OCI-M2 (cell line): ENCODE measurements around the gene USP32.
"Not testable (repeated sequence)": the region's sequence is repeated elsewhere in the genome, so short reads cannot be mapped to it uniquely, and the experiment has no call there.

Experiments
- DNase-seq: peaks from one replicate; lab custom pipeline; 2025; ENCODE audit not compliant: unreplicated experiment; lab: John Stamatoyannopoulos, UW

The USP32 gene

GRCh38 chr17:60410001-60410400, 18.1 kb upstream of the USP32 start:
- DNase-seq: no peak

DNA sequence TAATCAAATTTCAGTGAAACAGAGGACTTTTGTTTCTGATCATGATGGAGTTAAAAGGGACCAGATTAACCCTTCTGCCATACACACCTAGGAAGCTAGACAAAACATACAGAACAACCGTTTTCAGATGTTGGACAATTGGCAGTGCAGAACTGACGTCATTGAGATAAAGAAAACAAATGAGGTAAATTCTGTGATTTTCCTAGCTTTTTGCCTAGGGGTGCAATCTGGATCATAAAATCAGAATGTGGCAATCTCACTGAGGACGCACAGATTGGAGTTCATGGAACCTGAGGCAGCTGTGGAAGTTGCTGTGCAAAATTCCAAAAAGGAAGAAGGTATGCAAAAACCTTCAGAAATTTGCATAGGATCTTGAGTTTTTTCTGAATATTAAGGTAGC, 15.0 kb upstream of the USP32 start:
- DNase-seq: no peak

DNA sequence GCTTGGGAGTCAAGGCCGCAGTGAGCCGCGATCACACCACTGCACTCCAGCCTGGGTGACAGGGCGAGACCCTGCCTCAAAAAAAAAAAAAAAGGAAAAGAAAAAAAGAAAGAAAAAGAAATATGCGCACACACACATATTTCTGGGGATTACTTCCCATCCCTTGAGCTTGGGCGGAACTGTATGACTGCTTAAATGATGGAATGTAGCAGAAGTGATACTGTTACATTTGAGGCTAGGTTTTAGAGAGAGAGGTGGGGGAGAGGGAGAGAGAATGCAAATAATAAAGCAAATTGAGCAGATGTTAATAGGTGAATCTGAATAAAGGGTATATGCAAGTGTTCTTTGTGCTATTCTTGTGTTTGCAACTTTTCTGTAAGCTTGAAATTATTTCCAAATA, 12.0 kb upstream of the USP32 start:
- DNase-seq: no peak

DNA sequence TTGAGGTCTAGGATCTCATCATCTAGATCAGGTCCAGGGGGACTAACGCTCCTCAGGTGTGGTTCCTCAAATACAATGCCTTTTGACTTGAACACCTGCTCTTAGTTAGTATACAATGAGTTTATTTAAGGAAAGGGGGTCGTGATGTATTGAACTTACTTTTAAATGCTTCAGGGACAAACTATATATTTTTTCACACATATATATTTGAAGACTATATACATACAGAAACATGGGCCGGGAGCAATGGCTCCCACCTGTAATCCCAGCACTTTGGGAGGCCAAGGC, 11.5 kb upstream of the USP32 start:
- no peak for DNase-seq

DNA sequence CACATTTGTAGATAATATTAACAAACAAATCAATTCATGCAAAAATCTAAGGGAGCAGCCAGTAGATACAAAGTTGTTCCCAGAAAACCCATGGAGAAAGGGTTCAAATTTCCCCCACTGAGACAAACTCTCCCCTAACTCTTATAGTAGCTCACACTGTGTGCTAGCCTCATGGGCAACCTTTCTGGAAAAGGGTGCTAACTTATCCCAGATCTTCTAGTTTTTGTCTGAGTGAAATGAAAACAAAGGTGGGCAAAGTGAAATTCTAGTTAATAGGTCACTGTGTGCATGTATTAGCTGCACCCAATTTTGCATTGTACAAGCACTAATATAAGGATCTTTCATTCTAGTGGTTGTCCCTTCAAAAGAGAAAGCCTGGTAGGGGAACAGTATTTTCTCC, 9.9 kb upstream of the USP32 start:
- no peak for DNase-seq

DNA sequence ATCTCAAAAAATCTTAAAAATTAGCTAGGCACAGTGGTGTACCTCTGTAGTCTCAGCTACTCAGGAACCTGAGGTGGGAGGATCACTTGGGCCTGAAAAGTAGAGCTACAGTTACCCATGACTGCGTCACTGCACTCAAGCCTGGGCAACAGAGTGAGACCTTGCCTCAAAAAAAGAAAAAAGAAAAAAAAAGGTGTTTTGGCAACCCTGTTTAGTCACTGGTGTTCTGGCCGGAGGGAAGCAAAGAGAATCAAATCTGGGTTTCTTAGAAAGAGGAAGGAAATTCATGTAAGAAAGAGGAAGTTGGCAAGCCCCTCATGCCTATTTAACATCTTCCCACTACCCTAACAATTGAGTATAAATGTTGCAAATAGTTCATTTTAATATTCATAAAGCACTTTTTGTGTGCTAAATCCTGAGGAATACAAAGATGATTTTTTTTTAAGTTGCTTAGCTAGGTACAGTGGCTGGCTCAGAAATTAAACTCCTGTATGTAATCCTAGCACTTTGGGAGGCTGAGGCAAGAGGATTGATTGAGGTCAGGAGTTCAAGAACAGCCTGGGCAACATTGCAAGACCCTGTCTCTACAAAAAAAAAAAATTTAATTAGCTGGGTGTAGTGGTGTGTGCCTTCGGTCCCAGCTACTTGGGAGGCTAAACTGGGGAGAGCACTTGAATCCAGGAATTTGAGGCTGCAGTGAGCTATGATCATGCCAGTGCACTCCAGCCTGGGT, 6.5 kb upstream of the USP32 start:
- DNase-seq: no peak

DNA sequence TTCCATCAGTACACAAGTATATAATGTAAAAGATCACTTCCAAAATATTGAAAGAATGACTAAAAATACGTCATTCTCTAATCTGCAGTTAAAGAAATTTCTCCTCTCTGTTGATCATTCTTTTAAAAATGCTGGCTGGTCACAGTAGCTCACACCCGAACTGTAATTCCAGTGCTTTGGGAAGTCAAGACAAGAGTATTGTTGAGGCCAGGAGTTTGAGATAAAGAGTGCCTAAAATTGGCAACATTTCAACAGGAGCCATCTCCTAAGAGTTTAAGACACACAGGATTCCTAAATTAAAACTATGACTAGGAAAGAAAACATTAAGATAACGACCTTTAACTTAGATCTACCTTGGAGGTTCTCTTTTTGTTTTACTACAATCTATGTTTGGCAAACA, 4.5 kb upstream of the USP32 start:
- DNase-seq: no peak

GRCh38 chr17:60395508-60396065, 3.7 kb upstream of the USP32 start:
- no peak for DNase-seq

GRCh38 chr17:60393840-60394723, 2.1 kb upstream of the USP32 start:
- no peak for DNase-seq

- no peak for DNase-seq
Measured at GRCh38 chr17:60392845-60393702, 1.1 kb upstream of the USP32 start.

- no peak for DNase-seq
Measured at GRCh38 chr17:60391471-60392041, 377 bp downstream of the USP32 start.

- DNase-seq: no peak
Measured at GRCh38 chr17:60390925-60391470, 935 bp downstream of the USP32 start.

DNA sequence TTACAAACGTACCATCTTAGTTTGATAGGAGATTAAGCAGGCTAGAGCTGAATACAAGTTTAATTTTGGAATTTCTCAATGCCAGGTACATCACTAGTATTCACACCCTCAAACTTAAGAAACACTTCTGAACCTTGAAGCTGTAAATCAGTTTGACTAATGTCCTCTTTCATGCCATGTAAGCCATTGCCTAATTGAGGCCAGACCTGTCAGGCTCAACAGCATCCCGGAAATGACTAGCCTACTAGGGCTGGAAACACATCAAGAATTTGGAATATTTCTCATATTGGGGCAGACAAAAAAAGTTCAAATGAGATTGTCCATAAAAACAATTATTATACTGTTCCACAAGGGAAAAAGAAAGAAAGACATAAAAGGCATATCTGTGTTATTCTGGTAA, 1.7 kb downstream of the USP32 start:
- DNase-seq: no peak

DNA sequence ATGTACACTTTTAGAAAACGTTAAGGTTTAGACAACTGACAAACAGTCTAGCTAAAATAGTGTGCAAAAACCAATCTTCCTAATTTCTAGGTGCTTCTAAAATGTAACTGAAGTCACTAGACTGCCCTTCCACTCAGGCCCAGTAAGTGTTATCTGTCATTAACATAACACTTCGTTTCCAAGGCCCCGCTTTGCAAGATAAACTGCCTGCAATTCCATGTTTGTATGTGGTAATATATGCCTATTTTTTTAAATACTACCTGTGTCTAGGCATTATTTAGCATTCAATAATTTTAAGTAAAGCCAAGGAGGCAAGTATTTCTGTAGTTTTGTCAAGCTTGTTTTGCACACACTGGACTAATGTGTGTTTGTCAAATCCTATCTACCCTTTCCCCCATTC, 3.2 kb downstream of the USP32 start:
- no peak for DNase-seq

GRCh38 chr17:60387666-60388065, 4.3 kb downstream of the USP32 start:
- DNase-seq: no peak

- DNase-seq: no peak
Measured at GRCh38 chr17:60386147-60387058, 5.5 kb downstream of the USP32 start.

- DNase-seq: not testable (repeated sequence)
Measured at GRCh38 chr17:60384921-60385320, 7.0 kb downstream of the USP32 start.

DNA sequence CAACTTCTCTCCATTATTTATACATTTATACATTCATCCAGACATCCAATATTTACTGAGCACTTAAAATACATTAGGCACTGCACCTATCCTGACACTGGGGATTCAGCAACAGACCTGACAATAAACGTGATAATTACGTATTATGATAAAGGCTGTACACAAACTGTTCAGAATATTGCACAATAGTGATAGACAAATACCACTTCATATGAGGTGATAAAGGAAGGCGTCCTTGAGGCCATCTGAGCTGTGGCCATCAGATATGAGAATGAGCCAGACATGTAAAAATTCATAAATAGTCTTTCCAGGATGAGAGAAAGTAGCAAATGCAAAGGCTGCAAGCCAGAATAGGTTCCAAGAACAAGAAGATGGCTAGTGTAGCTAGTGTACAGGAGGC, 8.6 kb downstream of the USP32 start:
- DNase-seq: no peak

DNA sequence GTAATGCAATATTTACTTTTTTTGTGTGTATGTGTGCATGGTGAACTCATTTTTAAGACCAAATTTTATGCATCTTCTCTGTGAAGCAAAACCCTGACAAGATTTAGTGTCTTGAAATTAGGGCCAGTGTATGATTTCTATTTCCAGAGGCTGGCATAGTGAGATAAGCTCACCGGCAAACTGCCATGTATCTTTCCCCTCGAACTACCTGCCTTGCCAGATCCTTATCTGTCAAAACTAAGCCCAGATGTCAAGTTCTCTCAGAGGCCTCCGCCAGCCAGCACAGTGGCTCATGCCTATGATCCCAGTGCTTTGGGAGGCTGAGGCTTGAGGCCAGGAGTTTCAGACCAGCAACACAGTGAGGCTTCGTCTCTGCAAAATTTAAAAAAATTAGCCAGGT, 10.0 kb downstream of the USP32 start:
- DNase-seq: no peak

DNA sequence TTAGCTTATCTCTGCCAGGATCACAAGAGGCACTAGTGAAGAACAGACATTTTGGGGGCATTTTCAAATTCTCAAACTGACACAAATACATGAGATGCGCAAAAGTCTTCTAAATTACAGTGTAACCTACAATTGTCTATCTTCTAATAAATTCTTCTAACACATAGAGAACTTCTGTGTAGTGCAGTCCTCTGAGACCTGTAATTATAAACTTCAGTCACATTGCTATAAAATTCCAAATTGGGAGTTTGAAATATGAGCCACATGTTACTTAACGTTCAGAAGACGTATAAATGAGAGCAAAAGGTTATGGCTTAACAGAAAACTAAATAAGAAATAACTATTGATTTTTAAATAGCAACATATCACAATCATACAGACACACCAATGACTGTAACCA, 12.5 kb downstream of the USP32 start:
- not testable (repeated sequence) for DNase-seq
